Fibroblast of upper back skin (primary cell): ENCODE results near the gene CARMIL1.
A peak's percentile ranks its signal among the peaks of the same experiment; 100 is the strongest.

Source experiments
- DNase-seq: peaks from one replicate; pipeline ENCODE4 v3.0.0-alpha.2; 2013

CARMIL1 gene

GRCh38 chr6:25630508-25631278, 351.5 kb downstream of the CARMIL1 start:
- DNase-seq = no peak

- DNase-seq = no peak
Observed at GRCh38 chr6:25635886-25636317, 356.7 kb downstream of the CARMIL1 start.

- DNase-seq = no peak
Observed at GRCh38 chr6:25637211-25637610, 358.0 kb downstream of the CARMIL1 start.

GRCh38 chr6:25637960-25638434, 358.8 kb downstream of the CARMIL1 start:
- DNase-seq = no peak

GRCh38 chr6:25639653-25640052, 360.5 kb downstream of the CARMIL1 start:
- DNase-seq = no peak

- DNase-seq = no peak
Observed at GRCh38 chr6:25640446-25640845, 361.3 kb downstream of the CARMIL1 start.

- no peak for DNase-seq
Observed at GRCh38 chr6:25640891-25641290, 361.7 kb downstream of the CARMIL1 start.

- no peak for DNase-seq
Observed at GRCh38 chr6:25641377-25641776, 362.2 kb downstream of the CARMIL1 start.

GRCh38 chr6:25641940-25642666, 362.9 kb downstream of the CARMIL1 start:
- DNase-seq = no peak

- DNase-seq = no peak
Observed at GRCh38 chr6:25642667-25643328, 363.6 kb downstream of the CARMIL1 start.

GRCh38 chr6:25645916-25646315, 366.7 kb downstream of the CARMIL1 start:
- DNase-seq = no peak

GRCh38 chr6:25649611-25650010, 370.4 kb downstream of the CARMIL1 start:
- no peak for DNase-seq

- DNase-seq = peak; percentile 57
Observed at GRCh38 chr6:25652007-25652515, 372.9 kb downstream of the CARMIL1 start, which contains the start of gene SCGN. TSS of gene SCGN (plus strand) at chr6:25652215. CDS start at chr6:25652404, 189 bp downstream.

- DNase-seq = no peak
Observed at GRCh38 chr6:25655723-25656122, 376.5 kb downstream of the CARMIL1 start.

- no peak for DNase-seq
Observed at GRCh38 chr6:25659633-25660368, 380.6 kb downstream of the CARMIL1 start.

GRCh38 chr6:25660512-25660911, 381.3 kb downstream of the CARMIL1 start:
- peak; percentile 44 for DNase-seq

- DNase-seq = no peak
Observed at GRCh38 chr6:25661129-25661779, 382.1 kb downstream of the CARMIL1 start.

GRCh38 chr6:25665455-25665854, 386.3 kb downstream of the CARMIL1 start:
- DNase-seq = no peak

- DNase-seq = no peak
Observed at GRCh38 chr6:25669413-25669812, 390.2 kb downstream of the CARMIL1 start.
